ENCODE data around the gene ELP2.
"Not testable (repeated sequence)": the region's sequence is repeated elsewhere in the genome, so short reads cannot be mapped to it uniquely, and the experiment has no call there.

The ELP2 gene

DNA sequence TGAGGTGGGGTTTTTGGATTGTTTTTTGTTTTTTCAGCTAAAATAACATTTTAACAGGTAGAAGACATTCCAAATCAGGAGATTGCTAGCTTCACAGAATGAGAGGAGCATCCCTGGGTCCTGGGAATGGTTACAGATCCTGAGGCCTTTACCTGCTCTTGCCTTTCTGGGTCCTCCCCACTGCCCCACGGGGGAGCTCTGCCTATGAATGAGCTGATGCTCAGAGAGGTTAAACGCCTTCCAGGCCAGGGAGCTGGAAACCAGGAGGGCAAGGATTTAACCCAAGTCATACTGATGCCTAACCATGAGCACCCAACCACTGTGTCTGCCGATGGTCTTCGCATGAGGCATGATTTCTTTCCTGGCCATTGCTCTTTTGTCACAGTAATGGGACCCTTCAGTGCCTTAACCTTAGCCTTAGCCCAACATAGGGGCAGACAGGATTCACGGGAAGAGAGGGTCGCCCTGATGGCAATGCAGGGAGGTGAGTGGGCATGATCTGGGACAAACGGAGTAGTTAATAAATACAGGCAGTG is 73.7 kb downstream of the ELP2 start:
- FAIRE-seq (no peak), DNase-seq (ENCODE audit: insufficient read length, low spot score) (no peak)
- TF ChIP-seq POLR2AphosphoS5 (IDR thresholded peaks at IDR 0.05; ENCODE audit: low read depth, low read length), result no peak
- TF ChIP-seq TAF1 (IDR thresholded peaks at IDR 0.05; ENCODE audit: low read depth, low read length), result no peak
- no peak for TF ChIP-seq SPI1 (IDR thresholded peaks at IDR 0.05; ENCODE audit: low read depth, low read length)
- no peak for TF ChIP-seq PAX5 (IDR thresholded peaks at IDR 0.05; ENCODE audit: insufficient read depth, low read length, severe bottlenecking)
- no peak for TF ChIP-seq POU2F2 (IDR thresholded peaks at IDR 0.05; ENCODE audit: low read depth, low read length)
- no peak for TF ChIP-seq POLR2A (IDR thresholded peaks at IDR 0.05; ENCODE audit: low read depth, low read length)

DNA sequence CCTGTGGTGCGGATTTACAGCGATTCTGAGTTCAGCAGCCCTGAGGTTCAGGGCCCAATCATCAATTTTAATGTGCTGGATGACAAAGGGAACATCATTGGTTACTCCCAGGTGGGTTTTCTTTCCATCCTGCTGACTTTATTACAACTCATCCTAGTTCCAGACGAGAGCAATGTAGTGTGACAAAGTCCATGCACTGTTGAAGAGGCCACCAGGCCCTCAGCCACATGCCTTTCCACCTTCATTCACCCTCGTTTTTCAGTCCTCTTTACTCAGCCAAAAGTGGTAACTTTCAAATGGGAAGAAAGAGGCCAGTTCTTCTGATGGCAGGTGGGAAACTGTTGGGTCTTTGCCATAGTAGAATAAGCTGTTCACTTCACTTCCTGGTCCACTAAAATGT is 75.5 kb downstream of the ELP2 start:
- no peak for TF ChIP-seq SPI1 (IDR thresholded peaks at IDR 0.05; ENCODE audit: low read depth, low read length)
- TF ChIP-seq TAF1 (IDR thresholded peaks at IDR 0.05; ENCODE audit: low read depth, low read length), result no peak
- TF ChIP-seq POLR2AphosphoS5 (IDR thresholded peaks at IDR 0.05; ENCODE audit: low read depth, low read length), result no peak
- TF ChIP-seq POU2F2 (IDR thresholded peaks at IDR 0.05; ENCODE audit: low read depth, low read length), result no peak
- no peak for TF ChIP-seq POLR2A (IDR thresholded peaks at IDR 0.05; ENCODE audit: low read depth, low read length)
- TF ChIP-seq PAX5 (IDR thresholded peaks at IDR 0.05; ENCODE audit: insufficient read depth, low read length, severe bottlenecking), result no peak
- no peak for DNase-seq (ENCODE audit: insufficient read length, low spot score)
- no peak for FAIRE-seq

DNA sequence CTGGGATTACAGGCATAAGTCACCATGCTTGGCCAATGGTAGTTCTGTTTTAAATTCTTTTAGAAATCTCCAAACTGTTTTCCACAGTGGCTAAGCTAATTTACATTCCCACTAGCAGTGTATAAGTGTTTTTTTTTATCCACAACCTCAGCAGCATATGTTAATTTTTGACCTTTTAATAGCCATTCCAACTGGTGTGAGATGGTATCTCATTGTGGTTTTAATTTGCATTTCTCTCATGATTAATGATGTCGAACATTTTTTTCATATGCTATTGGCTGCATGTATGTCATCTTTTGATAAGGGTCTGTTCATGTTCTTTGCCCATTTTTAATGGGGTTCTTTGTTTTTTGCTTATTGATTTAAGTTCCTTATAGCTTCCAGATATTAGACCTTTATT is 77.6 kb downstream of the ELP2 start:
- no peak for FAIRE-seq
- DNase-seq (ENCODE audit: insufficient read length, low spot score), result no peak
- TF ChIP-seq SPI1 (IDR thresholded peaks at IDR 0.05; ENCODE audit: low read depth, low read length) (no peak), TAF1 (IDR thresholded peaks at IDR 0.05; ENCODE audit: low read depth, low read length) (no peak), POU2F2 (IDR thresholded peaks at IDR 0.05; ENCODE audit: low read depth, low read length) (no peak), POLR2A (IDR thresholded peaks at IDR 0.05; ENCODE audit: low read depth, low read length) (no peak), PAX5 (IDR thresholded peaks at IDR 0.05; ENCODE audit: insufficient read depth, low read length, severe bottlenecking) (no peak), POLR2AphosphoS5 (IDR thresholded peaks at IDR 0.05; ENCODE audit: low read depth, low read length) (no peak)

DNA sequence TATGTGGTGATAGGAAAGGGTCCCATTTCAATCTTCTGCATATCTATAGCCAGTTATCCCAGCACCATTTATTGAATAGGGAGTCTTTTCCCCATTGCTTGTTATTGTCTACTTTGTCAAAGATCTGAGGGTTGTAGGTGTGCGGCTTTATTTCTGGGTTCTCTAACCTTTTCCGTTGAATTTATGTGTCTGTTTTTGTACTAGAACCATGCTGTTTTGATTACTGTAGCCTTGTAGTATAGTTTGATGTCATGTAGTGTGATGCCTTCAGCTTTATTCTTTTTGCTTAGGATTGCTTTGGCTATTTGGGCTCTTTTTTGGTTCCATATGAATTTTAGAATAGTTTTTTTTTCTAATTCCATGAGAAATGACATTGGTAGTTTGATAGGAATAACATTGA is 78.3 kb downstream of the ELP2 start:
- not testable (repeated sequence) for DNase-seq (ENCODE audit: insufficient read length, low spot score); FAIRE-seq

DNA sequence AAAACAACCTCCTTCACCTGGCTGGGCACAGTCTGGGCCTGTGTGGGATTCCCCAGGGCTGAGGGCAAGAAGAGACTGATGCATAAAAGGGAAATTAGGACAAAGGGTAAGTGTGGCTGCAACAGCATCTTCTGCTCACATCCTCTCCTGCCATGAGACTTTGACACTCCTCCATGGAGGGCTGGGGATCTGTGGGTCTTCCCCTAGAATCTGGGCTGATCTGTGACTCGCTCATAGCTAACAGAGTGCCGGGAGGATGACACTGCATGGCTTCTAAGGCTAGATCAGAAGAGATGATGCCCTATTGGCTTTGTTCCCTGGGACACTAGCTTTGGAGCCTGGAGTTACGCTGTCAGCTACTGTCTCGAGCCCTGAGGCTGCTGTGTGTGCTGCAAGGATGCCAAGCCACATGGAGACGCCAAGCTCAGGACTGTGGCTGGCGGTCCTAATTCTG is 81.9 kb downstream of the ELP2 start:
- FAIRE-seq, result no peak
- no peak for TF ChIP-seq POLR2A (IDR thresholded peaks at IDR 0.05; ENCODE audit: low read depth, low read length)
- TF ChIP-seq PAX5 (IDR thresholded peaks at IDR 0.05; ENCODE audit: insufficient read depth, low read length, severe bottlenecking), result no peak
- TF ChIP-seq POU2F2 (IDR thresholded peaks at IDR 0.05; ENCODE audit: low read depth, low read length), result no peak
- no peak for TF ChIP-seq POLR2AphosphoS5 (IDR thresholded peaks at IDR 0.05; ENCODE audit: low read depth, low read length)
- no peak for TF ChIP-seq TAF1 (IDR thresholded peaks at IDR 0.05; ENCODE audit: low read depth, low read length)
- no peak for TF ChIP-seq SPI1 (IDR thresholded peaks at IDR 0.05; ENCODE audit: low read depth, low read length)

DNA sequence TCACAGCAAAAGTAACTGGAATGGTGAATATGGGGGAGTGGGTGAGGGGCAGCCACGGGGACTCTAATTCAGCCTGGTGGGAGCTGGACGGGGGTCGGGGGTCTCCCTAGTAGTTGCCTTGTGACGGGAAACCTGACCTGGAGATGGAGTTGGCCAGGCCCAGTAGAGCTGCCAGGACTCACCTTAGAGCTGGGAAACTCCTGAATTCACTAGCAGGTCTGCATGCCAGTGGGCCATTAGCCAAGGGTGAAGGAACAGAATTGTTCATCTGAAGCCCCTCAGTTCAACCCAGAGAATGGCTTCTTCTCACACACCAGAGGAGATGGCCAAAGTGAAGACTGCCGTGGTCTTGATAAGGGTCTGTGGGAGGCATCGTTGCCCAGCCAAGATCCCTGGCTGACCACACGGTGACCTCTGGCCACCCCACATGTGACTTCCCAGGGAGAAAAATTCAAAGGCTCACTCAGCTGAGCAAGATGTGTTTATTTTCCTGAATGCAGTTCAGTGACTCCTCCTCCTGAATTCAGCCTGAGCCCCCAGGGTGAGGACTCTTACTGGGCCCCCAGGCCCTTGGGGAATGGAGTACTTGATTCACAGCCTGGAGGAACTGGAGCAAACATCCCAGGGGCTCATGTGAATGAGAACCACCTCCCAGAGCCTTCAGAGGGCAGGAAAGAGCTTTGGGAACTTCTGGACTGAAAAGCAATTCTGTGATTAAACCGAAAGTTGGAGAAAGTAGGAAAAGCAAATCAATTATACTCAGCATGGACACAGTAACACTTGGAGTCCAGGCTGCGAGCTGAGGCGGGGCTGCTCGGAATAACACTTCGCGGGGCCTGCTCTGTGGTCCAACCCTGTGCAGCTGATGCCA is 82.8 kb downstream of the ELP2 start:
- DNase-seq (ENCODE audit: insufficient read length, low spot score) (no peak), FAIRE-seq (no peak)
- no peak for TF ChIP-seq POU2F2 (IDR thresholded peaks at IDR 0.05; ENCODE audit: low read depth, low read length)
- TF ChIP-seq SPI1 (IDR thresholded peaks at IDR 0.05; ENCODE audit: low read depth, low read length), result no peak
- no peak for TF ChIP-seq POLR2A (IDR thresholded peaks at IDR 0.05; ENCODE audit: low read depth, low read length)
- no peak for TF ChIP-seq POLR2AphosphoS5 (IDR thresholded peaks at IDR 0.05; ENCODE audit: low read depth, low read length)
- no peak for TF ChIP-seq PAX5 (IDR thresholded peaks at IDR 0.05; ENCODE audit: insufficient read depth, low read length, severe bottlenecking)
- no peak for TF ChIP-seq TAF1 (IDR thresholded peaks at IDR 0.05; ENCODE audit: low read depth, low read length)

More for the DNA sequence above, 81.9 kb downstream of the ELP2 start:
- no peak for DNase-seq (ENCODE audit: insufficient read length, low spot score)

DNA sequence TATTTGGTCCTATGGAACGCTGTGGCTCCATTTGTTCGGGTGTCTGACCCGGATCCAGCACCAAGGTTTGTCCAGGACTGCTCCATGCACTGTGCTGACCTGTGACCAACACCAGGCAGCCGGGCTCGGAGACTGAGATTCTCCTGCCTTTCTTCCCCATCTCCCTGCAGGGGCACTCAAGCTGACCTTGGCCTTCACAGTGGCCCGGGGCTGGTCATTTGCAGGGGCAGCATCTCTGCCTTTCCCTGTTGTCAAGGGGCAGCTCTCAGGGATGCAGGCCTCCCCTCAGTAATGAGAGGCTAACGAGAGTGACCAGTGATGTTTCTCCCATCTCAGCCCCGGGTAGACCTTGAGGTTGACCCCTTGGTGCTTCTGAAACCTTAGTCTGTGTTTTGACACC is 85.1 kb downstream of the ELP2 start:
- no peak for FAIRE-seq
- TF ChIP-seq SPI1 (IDR thresholded peaks at IDR 0.05; ENCODE audit: low read depth, low read length) (no peak), PAX5 (IDR thresholded peaks at IDR 0.05; ENCODE audit: insufficient read depth, low read length, severe bottlenecking) (no peak), POU2F2 (IDR thresholded peaks at IDR 0.05; ENCODE audit: low read depth, low read length) (no peak), TAF1 (IDR thresholded peaks at IDR 0.05; ENCODE audit: low read depth, low read length) (no peak), POLR2A (IDR thresholded peaks at IDR 0.05; ENCODE audit: low read depth, low read length) (no peak), POLR2AphosphoS5 (IDR thresholded peaks at IDR 0.05; ENCODE audit: low read depth, low read length) (no peak)
- DNase-seq (ENCODE audit: insufficient read length, low spot score), result no peak

DNA sequence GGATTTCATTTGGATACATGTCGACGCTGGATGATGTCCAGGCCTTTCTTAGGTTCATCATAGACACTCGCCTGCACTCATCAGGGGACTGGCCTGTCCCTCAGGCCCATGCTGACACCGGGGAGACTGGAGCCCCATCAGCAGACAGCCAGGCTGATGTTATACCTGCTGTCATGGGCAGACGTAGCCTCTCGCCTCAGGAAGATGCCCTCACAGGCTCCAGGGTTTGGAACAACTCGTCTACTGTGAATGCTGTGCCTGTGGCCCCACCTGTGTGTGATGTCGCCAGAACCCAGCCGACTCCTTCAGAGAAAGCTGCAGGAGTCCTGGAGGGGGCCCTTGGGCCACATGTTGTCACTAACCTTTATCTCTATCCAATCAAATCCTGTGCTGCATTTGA is 85.9 kb downstream of the ELP2 start:
- TF ChIP-seq SPI1 (IDR thresholded peaks at IDR 0.05; ENCODE audit: low read depth, low read length) (no peak), TAF1 (IDR thresholded peaks at IDR 0.05; ENCODE audit: low read depth, low read length) (no peak), POU2F2 (IDR thresholded peaks at IDR 0.05; ENCODE audit: low read depth, low read length) (no peak), PAX5 (IDR thresholded peaks at IDR 0.05; ENCODE audit: insufficient read depth, low read length, severe bottlenecking) (no peak), POLR2A (IDR thresholded peaks at IDR 0.05; ENCODE audit: low read depth, low read length) (no peak), POLR2AphosphoS5 (IDR thresholded peaks at IDR 0.05; ENCODE audit: low read depth, low read length) (no peak)
- FAIRE-seq, result no peak

DNA sequence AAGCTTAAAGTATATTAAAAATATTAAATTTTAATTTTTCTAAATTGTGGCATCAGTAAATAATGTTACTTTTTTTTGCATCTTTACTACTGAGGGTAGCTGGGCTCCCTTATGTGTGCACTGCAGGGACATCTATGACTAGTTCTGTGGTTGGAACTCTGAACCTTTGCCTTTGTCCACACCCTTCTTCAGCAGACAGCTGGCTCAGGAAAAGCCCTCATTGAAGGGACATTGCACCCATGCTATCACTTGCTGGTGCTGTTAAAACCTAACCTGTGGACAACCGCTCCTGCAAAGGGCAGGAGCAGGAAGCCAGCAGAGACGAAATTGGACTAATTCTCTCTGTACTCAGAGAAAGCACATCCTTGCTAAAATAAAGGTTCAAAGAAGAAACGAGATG is 87.6 kb downstream of the ELP2 start:
- TF ChIP-seq TAF1 (IDR thresholded peaks at IDR 0.05; ENCODE audit: low read depth, low read length) (no peak), SPI1 (IDR thresholded peaks at IDR 0.05; ENCODE audit: low read depth, low read length) (no peak), POLR2A (IDR thresholded peaks at IDR 0.05; ENCODE audit: low read depth, low read length) (no peak), POLR2AphosphoS5 (IDR thresholded peaks at IDR 0.05; ENCODE audit: low read depth, low read length) (no peak), PAX5 (IDR thresholded peaks at IDR 0.05; ENCODE audit: insufficient read depth, low read length, severe bottlenecking) (no peak), POU2F2 (IDR thresholded peaks at IDR 0.05; ENCODE audit: low read depth, low read length) (no peak)
- DNase-seq (ENCODE audit: insufficient read length, low spot score) (no peak), FAIRE-seq (no peak)

More for the DNA sequence above, 85.9 kb downstream of the ELP2 start:
- no peak for DNase-seq (ENCODE audit: insufficient read length, low spot score)

Measured in GM12891 (cell line).